HG03457 (cell line): Measurements from ENCODE around the gene PPOX.

Experiments
- ATAC-seq: cut with Tn5 transposase; IDR thresholded peaks from one replicate; pipeline ENCODE4 v1.9.1; 2021; ENCODE audit warnings: moderate number of reproducible peaks; ENCODE audit not compliant: unreplicated experiment

The PPOX gene

DNA sequence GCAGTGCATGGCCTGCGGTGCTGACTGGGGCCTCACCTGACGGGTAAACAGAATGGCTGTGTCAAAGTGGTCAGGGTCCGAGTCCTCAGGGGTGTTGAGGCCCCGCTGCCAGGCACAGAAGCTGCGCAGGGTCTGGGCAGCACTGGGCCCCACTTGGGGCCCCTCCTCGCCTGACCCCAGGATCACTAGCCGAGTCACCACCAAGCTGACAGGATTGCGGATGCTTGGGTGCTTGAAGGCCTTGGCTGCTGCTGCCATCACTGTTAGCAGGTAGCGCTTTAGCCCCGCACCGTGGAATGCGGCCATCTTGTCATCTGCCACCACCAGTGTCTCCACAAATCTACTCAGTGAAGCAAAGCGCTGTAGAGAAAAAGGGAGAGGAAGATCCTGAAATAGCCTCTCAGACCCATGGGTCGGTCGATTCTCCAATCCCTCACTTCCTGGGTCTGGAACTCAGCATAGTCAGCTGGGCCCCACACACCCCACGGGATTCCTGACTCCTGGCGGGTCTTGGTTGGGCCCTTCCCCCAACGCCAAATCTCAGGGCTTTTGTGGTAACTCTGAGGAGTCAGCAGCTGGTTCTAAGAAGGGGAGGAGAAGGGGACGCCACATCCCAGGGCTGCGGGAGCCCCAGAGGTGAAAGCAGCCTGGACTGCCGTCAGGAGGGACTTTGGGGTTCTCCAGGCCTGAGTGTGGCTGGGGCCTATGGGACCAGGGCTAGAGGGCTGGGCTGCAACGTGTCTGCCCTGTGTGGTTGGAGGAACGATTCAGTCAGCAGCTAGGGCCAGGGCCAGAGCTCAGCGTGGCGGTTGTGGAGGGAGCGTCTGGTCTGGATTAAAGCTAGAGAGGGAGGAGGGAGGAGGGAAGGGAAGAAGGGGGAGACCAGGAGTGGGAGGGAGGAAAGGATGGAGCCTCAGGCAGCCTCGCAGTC lies 30.6 kb downstream of the PPOX start:
- ATAC-seq = no peak

DNA sequence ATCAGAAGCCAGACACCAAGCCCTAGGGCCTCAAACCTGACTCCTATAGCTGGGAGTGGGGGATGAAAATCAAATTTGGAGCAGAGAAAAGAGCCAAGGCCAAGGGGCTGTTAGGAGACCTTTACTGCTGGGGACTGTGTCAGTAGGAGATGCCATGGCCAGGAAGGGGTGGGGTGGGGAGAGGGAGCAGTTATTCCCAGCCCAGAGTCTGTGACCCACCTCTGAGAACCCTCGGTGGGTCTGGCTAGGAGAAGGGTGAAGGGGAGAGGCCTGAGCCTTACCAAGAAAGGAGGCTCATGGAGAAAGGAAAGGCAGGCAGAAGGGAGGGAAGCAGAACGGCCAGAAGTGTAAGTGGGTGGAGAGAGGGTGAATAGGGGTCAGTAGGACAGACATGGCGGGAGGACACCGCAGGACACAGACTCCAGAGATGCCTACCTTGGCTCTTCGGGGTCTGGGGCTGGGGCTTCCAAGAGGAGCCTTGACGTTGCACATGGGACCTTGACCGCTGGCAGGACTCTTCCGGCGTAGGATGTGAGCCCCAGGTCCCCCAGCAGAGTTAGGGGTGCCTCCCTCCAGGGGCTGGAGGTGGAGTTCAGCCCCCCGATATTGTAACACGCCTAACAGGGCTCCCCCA lies 31.5 kb downstream of the PPOX start:
- no peak for ATAC-seq

- no peak for ATAC-seq
Measured at GRCh38 chr1:161198194-161198896, 32.1 kb downstream of the PPOX start.

DNA sequence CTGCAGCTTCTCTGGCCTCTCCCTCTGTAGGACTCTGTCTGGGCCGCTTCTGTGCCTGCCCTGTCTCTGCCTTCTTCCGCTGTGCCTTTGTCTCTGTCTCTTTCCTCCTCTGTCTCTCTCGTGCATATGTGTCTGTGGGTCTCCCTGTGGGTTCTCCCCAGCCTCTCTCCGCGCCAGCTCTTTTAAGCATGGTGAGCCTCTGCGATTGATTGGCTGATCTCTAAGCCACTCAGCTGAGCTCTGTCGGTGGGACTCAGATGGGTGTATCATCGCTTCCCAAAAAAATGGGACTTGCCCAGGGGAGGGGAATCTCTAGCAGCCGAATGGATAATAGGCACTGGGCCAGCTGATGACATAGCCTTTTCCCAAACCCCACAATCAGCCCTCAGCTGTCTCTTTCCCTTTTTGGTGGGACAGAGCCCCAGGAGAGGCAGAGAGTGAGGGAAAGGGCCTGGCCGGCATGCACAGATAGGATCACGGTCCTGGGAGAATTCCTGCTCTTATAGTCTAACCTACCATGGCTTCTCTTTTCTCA lies 32.7 kb downstream of the PPOX start, which contains the start of gene ADAMTS4:
Gene ADAMTS4, minus strand, starts transcription at position 158 of the 535 bp plus-strand sequence. CDS start 427 bp downstream, outside the sequence.
- ATAC-seq = no peak

DNA sequence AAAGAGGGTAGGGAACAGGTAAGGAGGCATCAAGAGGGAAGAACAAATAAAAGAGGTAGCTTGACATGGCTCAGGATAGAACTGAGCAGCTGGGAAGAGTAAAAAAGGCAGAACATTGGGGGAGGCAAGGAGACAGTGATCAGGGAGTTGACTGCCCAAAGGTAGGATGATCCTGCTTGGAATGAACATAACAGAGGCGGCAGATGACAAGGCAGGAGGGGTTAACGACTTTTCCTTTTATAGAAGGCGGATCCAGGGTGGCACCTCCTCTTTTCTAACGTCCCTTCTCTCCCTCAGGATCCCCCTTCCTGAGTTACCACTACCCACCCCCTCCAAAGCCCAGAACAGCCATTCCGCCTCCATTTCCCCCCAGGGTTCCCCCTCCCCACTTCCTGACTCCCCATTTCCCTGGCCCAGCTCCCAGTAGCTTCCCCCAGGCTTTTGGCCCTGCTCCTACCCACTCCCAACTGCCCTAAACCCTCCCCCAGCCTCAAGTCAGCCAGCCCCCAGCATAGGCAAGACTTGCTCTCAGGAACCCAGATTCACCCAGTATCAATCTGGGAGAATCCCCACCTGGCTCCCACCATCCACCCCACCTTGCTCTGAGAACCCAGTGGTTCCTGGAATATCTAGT lies 33.4 kb downstream of the PPOX start:
- ATAC-seq = no peak

DNA sequence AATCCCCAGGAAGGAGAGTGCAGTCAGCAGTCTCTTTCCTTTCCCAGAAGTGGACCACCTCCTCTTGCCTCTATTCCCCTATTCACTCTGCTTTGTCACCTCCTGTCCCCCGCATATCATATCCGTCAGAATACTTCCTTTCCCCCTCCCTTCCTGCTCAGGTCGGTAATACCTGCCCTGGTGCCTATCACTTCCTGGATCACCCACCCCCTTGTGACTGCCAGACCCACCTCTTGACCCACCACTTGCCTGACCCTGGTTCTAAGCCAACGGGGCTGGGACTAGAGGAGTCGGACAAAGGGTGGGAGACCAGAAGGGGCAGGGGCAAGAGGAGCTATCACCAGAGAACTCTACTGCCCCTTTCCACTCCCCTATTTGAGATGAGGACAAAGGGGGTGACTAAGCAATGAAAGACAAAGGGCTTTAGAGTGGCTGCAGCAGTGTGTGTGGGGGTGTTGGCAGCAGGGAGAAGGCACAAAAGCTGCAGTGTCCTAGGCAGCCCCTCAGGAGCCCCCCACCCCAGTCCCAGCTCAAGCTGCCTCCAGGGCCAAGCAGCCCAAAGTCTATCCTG lies 34.3 kb downstream of the PPOX start:
- ATAC-seq = no peak

- no peak for ATAC-seq
Measured at GRCh38 chr1:161200992-161201835, 35.0 kb downstream of the PPOX start.

DNA sequence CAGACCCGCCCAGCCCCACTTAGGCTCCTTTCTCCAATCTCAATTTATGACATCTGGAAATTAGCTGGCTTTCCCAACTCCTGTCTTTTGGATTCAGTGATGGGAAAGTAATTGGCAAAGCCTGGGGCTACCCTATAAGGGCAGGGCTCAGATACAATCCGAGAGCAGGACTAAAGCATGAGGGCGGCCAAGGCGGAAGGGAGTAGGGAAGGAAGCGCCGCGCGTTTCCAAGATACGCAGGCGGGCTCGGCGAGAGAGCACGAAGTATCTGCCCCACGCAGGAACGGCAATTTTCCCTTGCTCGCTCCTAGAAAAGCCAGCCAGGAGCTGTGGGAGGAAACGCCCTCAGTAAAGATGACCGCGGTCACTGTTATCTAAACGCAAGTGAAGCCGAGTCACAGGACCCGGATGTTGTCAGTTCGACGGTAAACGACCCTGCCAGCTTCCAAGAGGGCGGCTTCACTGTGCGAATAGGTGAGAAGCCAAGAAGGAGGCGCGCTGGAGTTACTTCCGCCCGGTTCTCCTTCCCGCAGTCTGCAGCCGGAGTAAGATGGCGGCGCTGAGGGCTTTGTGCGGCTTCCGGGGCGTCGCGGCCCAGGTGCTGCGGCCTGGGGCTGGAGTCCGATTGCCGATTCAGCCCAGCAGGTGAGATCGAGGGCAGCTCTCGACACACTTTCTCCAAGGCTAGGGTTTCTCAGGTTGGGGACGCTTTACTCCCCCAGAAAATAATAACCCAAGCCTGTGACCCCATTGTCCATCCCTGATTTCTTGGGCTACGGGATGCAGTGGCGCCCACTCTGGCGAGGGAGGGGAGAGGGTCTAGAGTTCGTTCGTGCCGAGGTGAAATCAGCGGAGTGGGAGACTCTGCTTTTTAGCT lies 35.8 kb downstream of the PPOX start, which contains the start of gene NDUFS2:
Gene NDUFS2, plus strand, starts transcription at position 532 of the 877 bp plus-strand sequence. Its CDS starts 19 bp downstream, at position 551.
- ATAC-seq = peak; percentile 86

- ATAC-seq = no peak
Measured at GRCh38 chr1:161206411-161207140, 40.4 kb downstream of the PPOX start.

DNA sequence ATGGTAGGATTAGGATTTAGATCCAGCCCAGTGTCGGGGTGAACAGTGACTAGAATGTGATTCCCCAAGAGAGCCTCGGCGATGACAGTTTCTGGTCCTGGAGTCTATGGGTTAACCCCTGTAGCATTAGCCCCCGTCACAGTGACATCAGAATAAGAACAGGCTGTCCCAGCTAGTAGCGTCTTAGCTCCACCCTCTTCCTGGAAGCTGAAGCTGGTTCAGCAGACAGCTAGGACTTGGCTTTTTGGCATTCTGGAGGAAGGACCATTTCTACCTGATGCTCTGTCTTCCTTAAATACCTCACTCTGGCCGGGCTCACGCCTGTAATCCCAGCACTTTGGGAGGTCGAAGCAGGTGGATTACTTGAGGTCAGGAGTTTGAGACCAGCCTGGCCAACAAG lies 40.9 kb downstream of the PPOX start:
- ATAC-seq = no peak

- ATAC-seq = no peak
Measured at GRCh38 chr1:161209790-161210409, 43.7 kb downstream of the PPOX start.

DNA sequence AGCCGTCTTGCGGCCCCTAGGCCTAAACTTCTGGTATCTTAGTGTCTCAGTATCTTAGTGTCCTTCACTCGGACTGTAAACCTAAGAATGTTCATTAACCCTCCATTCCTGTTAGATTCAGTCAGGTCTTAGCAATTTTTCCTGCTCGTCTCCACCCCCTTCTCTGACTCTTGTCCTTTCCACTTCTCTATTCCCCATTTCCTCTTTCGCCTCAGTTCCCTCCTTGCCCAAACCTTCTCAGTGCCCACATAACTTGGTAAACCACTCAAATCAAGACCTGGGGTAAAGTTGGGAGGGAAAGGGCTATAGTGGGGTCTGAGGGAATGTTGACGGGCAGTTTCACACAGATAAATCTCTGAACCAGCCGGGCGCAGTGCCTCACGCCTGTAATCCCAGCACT lies 48.1 kb downstream of the PPOX start:
- ATAC-seq = no peak

GRCh38 chr1:161215076-161215475 lies 48.9 kb downstream of the PPOX start, which contains the start of gene FCER1G:
Gene FCER1G (plus strand): TSS chr1:161215295. CDS start chr1:161215322, 27 bp downstream.
- ATAC-seq = no peak

- ATAC-seq = peak; percentile 75
Measured at GRCh38 chr1:161216945-161217712, 50.9 kb downstream of the PPOX start.

DNA sequence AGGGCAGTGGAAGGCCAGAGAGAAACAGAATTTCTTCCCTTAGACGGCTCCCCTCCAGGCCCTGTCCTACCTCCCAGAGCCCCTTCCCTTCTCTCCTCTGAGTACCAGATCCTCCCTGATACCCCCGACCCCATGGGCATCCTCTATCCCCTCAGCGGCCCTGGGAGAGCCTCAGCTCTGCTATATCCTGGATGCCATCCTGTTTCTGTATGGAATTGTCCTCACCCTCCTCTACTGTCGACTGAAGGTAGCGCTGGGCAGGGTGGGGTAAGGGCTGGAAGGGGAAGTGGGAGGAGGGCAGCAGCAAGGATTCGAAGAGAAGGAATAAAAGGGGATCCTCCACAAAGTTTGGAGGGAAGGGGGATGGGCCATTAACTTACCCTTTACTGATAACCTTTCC lies 51.6 kb downstream of the PPOX start:
- no peak for ATAC-seq

- ATAC-seq = no peak
Measured at GRCh38 chr1:161218301-161219077, 52.3 kb downstream of the PPOX start.
